ENCODE data around the gene SZRD1.

SZRD1 gene

GRCh38 chr1:16378443-16378842 lies 11.4 kb downstream of the SZRD1 start:
- no peaks in the 10 kb centered on the region for H3K9me3 Mint-ChIP-seq (ENCODE audit: low read depth)
- H3K4me3 Mint-ChIP-seq: no peak overlapping the region
- no peaks in the 10 kb centered on the region for H3K27me3 Mint-ChIP-seq
- no peaks in the 10 kb centered on the region for H3K36me3 Mint-ChIP-seq
- peaks cover 64% of the 10 kb centered on the region for H3K4me1 Mint-ChIP-seq (ENCODE audit: low read depth)
- no peak overlapping the region for H3K27ac Mint-ChIP-seq

GRCh38 chr1:16380868-16381267 lies 13.8 kb downstream of the SZRD1 start:
- Mint-ChIP-seq H3K4me3 (no peak overlapping the region), H3K4me1 (ENCODE audit: low read depth) (peaks cover 64% of the 10 kb centered on the region), H3K36me3 (peaks cover 2% of the 10 kb centered on the region)

GRCh38 chr1:16383888-16384287 lies 16.8 kb downstream of the SZRD1 start:
- Mint-ChIP-seq H3K9me3 (ENCODE audit: low read depth) (no peaks in the 10 kb centered on the region), H3K36me3 (peaks cover 3% of the 10 kb centered on the region), H3K4me1 (ENCODE audit: low read depth) (peaks cover 65% of the 10 kb centered on the region), H3K27ac (peak overlapping the region; percentile 80), H3K4me3 (no peak overlapping the region), H3K27me3 (no peaks in the 10 kb centered on the region)

More at GRCh38 chr1:16380868-16381267, 13.8 kb downstream of the SZRD1 start:
- Mint-ChIP-seq H3K27me3 (no peaks in the 10 kb centered on the region), H3K27ac (no peak overlapping the region), H3K9me3 (ENCODE audit: low read depth) (no peaks in the 10 kb centered on the region)

- peak overlapping the region; percentile 85 for H3K27ac Mint-ChIP-seq
- H3K4me1 Mint-ChIP-seq (ENCODE audit: low read depth): peaks cover 70% of the 10 kb centered on the region
- H3K4me3 Mint-ChIP-seq: peak overlapping the region; percentile 70
Observed at GRCh38 chr1:16385659-16386453, 18.8 kb downstream of the SZRD1 start.

GRCh38 chr1:16386454-16387113 lies 19.5 kb downstream of the SZRD1 start:
- Mint-ChIP-seq H3K9me3 (ENCODE audit: low read depth) (no peaks in the 10 kb centered on the region), H3K27ac (peak overlapping the region; percentile 85), H3K27me3 (no peaks in the 10 kb centered on the region), H3K4me3 (peak overlapping the region; percentile 70), H3K4me1 (ENCODE audit: low read depth) (peaks cover 77% of the 10 kb centered on the region), H3K36me3 (peaks cover 5% of the 10 kb centered on the region)

More at GRCh38 chr1:16385659-16386453, 18.8 kb downstream of the SZRD1 start:
- no peaks in the 10 kb centered on the region for H3K9me3 Mint-ChIP-seq (ENCODE audit: low read depth)
- peaks cover 5% of the 10 kb centered on the region for H3K36me3 Mint-ChIP-seq
- no peaks in the 10 kb centered on the region for H3K27me3 Mint-ChIP-seq

GRCh38 chr1:16387201-16388188 lies 20.5 kb downstream of the SZRD1 start:
- H3K4me1 Mint-ChIP-seq (ENCODE audit: low read depth): peaks cover 81% of the 10 kb centered on the region
- H3K27ac Mint-ChIP-seq: peak overlapping the region; percentile 35
- H3K27me3 Mint-ChIP-seq: no peaks in the 10 kb centered on the region
- no peaks in the 10 kb centered on the region for H3K9me3 Mint-ChIP-seq (ENCODE audit: low read depth)
- peaks cover 5% of the 10 kb centered on the region for H3K36me3 Mint-ChIP-seq
- peak overlapping the region; percentile 72 for H3K4me3 Mint-ChIP-seq

- peak overlapping the region; percentile 90 for H3K27ac Mint-ChIP-seq
- no peaks in the 10 kb centered on the region for H3K27me3 Mint-ChIP-seq
- peaks cover 2% of the 10 kb centered on the region for H3K36me3 Mint-ChIP-seq
- H3K4me3 Mint-ChIP-seq: no peak overlapping the region
- H3K9me3 Mint-ChIP-seq (ENCODE audit: low read depth): no peaks in the 10 kb centered on the region
- H3K4me1 Mint-ChIP-seq (ENCODE audit: low read depth): peaks cover 57% of the 10 kb centered on the region
Observed at GRCh38 chr1:16391411-16391810, 24.4 kb downstream of the SZRD1 start.

- Mint-ChIP-seq H3K4me1 (ENCODE audit: low read depth) (peaks cover 46% of the 10 kb centered on the region), H3K36me3 (peaks cover 2% of the 10 kb centered on the region), H3K27me3 (no peaks in the 10 kb centered on the region), H3K27ac (peak overlapping the region; percentile 90), H3K9me3 (ENCODE audit: low read depth) (no peaks in the 10 kb centered on the region), H3K4me3 (no peak overlapping the region)
Observed at GRCh38 chr1:16392740-16393569, 25.9 kb downstream of the SZRD1 start.

- Mint-ChIP-seq H3K27ac (peak overlapping the region; percentile 22), H3K4me1 (ENCODE audit: low read depth) (peaks cover 40% of the 10 kb centered on the region), H3K36me3 (peaks cover 2% of the 10 kb centered on the region), H3K27me3 (no peaks in the 10 kb centered on the region), H3K4me3 (no peak overlapping the region), H3K9me3 (ENCODE audit: low read depth) (no peaks in the 10 kb centered on the region)
Observed at GRCh38 chr1:16393570-16394521, 26.8 kb downstream of the SZRD1 start.

- H3K4me3 Mint-ChIP-seq: no peak overlapping the region
- H3K9me3 Mint-ChIP-seq (ENCODE audit: low read depth): no peaks in the 10 kb centered on the region
- H3K4me1 Mint-ChIP-seq (ENCODE audit: low read depth): peaks cover 34% of the 10 kb centered on the region
- H3K36me3 Mint-ChIP-seq: peaks cover 2% of the 10 kb centered on the region
- H3K27me3 Mint-ChIP-seq: no peaks in the 10 kb centered on the region
- H3K27ac Mint-ChIP-seq: no peak overlapping the region
Observed at GRCh38 chr1:16394977-16395376, 27.9 kb downstream of the SZRD1 start.

GRCh38 chr1:16396591-16396990 lies 29.5 kb downstream of the SZRD1 start:
- Mint-ChIP-seq H3K27me3 (no peaks in the 10 kb centered on the region), H3K9me3 (ENCODE audit: low read depth) (no peaks in the 10 kb centered on the region), H3K4me1 (ENCODE audit: low read depth) (peaks cover 18% of the 10 kb centered on the region), H3K36me3 (no peaks in the 10 kb centered on the region), H3K27ac (peak overlapping the region; percentile 41), H3K4me3 (no peak overlapping the region)

GRCh38 chr1:16397120-16397519 lies 30.1 kb downstream of the SZRD1 start:
- H3K4me3 Mint-ChIP-seq: no peak overlapping the region
- peak overlapping the region; percentile 66 for H3K27ac Mint-ChIP-seq
- no peaks in the 10 kb centered on the region for H3K9me3 Mint-ChIP-seq (ENCODE audit: low read depth)
- H3K27me3 Mint-ChIP-seq: no peaks in the 10 kb centered on the region
- peaks cover 14% of the 10 kb centered on the region for H3K4me1 Mint-ChIP-seq (ENCODE audit: low read depth)
- no peaks in the 10 kb centered on the region for H3K36me3 Mint-ChIP-seq

- Mint-ChIP-seq H3K27ac (peak overlapping the region; percentile 34), H3K27me3 (no peaks in the 10 kb centered on the region), H3K4me1 (ENCODE audit: low read depth) (peaks cover 5% of the 10 kb centered on the region), H3K9me3 (ENCODE audit: low read depth) (no peaks in the 10 kb centered on the region), H3K36me3 (no peaks in the 10 kb centered on the region), H3K4me3 (no peak overlapping the region)
Observed at GRCh38 chr1:16398371-16398953, 31.4 kb downstream of the SZRD1 start.

All from activated naive CD8-positive, alpha-beta T cell (primary cell).